GM12873 (cell line): ENCODE data around the gene EFHD2.

Experiments
- TF ChIP-seq, protein P1 (sequence below): IDR thresholded peaks from 2 replicates; pipeline ENCODE4 v1.5.1; 2012; ENCODE audit warnings: low read depth, mild to moderate bottlenecking, moderate library complexity, low read length, control low read depth; ENCODE audit not compliant: insufficient read depth; ENCODE audit errors: missing control alignments

EFHD2 gene

DNA sequence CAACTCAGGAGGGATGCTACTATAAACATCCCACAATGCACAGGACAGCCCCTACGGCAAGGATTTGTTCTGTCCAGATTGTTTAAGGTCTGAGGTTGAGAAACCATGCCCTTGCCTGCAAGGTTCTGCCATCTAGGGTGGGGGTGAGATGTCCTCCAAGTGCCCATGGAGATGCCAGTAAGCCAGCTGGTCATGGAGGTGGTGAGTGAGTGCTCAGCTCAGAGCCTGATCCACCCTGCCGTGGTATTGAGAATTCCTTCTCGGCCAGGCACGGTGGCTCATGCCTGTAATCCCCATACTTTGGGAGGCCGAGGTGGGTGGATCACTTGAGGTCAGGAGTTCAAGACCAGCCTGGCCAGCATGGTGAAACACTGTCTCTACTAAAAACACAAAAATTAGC is 15.3 kb downstream of the EFHD2 start:
- TF ChIP-seq, protein P1, sequence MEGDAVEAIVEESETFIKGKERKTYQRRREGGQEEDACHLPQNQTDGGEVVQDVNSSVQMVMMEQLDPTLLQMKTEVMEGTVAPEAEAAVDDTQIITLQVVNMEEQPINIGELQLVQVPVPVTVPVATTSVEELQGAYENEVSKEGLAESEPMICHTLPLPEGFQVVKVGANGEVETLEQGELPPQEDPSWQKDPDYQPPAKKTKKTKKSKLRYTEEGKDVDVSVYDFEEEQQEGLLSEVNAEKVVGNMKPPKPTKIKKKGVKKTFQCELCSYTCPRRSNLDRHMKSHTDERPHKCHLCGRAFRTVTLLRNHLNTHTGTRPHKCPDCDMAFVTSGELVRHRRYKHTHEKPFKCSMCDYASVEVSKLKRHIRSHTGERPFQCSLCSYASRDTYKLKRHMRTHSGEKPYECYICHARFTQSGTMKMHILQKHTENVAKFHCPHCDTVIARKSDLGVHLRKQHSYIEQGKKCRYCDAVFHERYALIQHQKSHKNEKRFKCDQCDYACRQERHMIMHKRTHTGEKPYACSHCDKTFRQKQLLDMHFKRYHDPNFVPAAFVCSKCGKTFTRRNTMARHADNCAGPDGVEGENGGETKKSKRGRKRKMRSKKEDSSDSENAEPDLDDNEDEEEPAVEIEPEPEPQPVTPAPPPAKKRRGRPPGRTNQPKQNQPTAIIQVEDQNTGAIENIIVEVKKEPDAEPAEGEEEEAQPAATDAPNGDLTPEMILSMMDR, result no peak

DNA sequence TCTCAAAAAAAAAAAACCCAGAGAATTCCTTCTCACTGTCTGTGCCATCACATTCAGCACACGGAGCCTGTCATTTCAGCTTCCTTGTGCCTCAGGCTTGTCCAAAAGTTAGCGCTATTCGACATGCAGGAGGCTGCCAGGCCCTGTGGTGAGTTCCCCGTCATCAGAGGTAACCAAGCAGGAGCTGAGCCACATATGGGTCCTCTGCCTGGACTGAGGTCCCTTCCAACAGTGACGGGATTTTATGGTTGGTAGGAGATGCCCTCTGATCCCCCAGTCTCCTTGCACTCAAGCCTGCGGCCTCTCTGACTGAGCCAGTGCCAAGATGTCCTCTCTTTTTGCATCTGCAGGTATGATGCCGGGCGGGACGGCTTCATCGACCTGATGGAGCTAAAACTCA is 15.8 kb downstream of the EFHD2 start:
- TF ChIP-seq, protein P1, result no peak

DNA sequence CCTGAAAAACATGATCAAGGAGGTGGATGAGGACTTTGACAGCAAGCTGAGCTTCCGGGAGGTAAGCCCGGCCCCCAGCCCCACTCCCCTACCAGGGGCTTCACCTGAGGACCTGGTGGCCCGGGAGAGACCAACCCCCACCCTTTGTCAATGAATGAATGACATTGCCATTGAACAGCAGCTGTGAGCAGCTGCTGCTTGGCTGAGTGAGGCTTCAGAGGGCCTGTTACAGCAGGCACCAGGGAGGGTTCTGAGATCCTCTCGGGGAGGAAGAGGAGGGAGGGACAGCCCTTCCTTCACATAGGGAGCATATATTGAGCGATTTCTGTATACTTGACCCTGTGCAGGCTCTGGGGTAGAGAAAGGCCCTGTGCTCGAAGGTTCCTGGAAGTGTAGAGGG is 16.3 kb downstream of the EFHD2 start:
- TF ChIP-seq, protein P1, result no peak

DNA sequence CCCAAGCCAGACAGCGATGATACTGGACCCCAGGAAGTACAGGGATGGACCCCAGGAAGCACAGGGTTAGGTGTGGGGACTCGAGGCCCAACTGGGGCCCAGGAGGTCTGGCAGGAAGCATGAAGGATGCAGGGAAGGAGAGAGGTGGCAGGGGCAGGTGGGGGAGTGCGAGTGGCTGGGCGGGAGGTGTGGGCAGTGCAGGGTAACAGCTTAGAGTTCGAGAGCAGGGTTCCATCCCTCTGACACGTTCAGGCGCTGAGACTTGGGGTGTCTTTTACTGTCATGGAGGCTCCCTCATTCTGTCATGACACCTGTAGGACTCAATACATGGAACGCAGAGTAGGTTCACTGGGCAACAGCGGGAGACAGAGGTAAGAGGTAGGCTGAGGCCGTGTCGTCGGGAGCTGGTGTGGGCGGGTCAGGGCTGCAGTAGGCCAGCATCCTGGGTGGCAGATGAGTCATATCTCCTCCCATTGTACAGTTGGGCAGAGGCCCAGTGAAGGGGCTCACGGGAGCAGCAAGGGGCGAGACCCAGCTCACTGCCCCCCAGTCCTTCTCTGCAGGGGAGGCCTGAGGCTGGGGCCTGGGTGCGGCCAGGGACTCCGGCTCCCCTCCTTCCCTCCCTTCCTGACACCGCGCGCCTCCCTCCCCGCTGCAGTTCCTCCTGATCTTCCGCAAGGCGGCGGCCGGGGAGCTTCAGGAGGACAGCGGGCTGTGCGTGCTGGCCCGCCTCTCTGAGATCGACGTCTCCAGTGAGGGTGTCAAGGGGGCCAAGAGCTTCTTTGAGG is 17.0 kb downstream of the EFHD2 start:
- TF ChIP-seq, protein P1, result no peak

DNA sequence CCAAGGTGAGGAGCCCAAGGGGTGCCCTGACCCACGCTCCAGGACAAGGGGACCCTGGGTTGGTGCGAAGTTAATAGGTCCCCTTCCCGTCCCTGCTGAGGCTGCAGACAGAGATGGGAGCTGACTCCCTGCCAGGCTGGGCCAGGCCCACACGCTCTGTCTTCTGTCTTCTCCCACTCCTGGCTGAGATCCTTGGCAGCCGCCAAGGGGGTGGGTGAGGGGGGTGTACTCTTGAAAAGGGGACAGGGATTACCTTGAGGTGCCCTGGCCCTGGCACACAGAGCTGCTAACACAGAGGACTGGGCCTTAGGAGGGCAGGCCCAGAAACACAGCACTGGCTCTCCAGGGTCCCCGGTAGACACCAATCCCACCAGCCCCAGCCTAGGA is 17.6 kb downstream of the EFHD2 start:
- TF ChIP-seq, protein P1, result no peak

DNA sequence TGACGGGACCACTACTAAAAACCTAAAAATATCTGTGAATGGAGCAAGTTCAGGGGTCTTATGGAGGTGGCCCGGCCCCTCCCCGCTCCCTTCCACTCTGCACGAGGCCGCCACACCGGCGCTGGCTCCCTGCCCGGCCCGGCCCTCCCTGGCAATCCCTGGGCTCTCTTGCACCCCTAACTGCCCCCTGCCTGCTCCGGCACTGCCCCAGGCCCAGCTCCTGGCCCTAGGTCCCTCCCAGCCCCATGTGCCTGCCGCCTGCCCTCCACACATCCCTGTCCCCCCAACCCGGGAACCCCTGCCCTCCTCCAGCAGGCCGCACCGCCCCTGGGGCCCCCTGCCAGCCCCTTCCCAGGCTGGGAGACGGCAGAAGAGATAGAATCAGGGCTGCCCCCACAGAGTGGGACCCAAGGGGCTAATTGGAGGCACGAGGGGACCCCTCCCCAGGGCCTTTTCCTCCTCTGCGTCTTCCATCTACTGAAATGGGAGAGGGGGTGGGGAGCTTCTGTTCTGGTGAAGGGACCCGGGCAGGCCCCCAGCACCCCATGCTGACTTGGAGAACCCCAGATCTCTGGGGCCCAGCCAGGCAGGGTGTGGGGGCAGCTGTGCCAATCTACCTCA is 19.2 kb downstream of the EFHD2 start:
- TF ChIP-seq, protein P1, result no peak

DNA sequence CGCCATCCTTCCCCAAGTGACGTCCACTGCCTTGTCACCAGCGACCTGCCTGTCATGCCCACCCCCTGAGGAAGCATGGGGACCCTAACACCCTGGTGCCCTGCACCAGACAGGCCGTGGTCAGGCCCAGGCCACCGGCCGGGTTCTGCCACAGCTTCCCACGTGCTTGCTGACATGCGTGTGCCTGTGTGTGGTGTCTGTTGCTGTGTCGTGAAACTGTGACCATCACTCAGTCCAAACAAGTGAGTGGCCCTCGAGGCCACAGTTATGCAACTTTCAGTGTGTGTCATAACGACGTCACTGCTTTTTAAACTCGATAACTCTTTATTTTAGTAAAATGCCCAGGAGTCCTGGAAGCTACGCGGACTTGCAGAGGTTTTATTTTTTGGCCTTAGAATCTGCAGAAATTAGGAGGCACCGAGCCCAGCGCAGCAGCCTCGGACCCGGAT is 20.0 kb downstream of the EFHD2 start:
- TF ChIP-seq, protein P1, result no peak
